Activated CD4-positive, CD25-positive, alpha-beta regulatory T cell (primary cell): ENCODE results near the gene COL5A2.

Experiments used
- DNase-seq, 4 experiments: peaks; one replicate each; lab custom pipeline; 2025; lab: John Stamatoyannopoulos, UW

Gene COL5A2

GRCh38 chr2:189179570-189179950 lies at the start of gene COL5A2:
Gene COL5A2 (minus strand): TSS chr2:189179761. CDS start chr2:189179604, 157 bp downstream.
- no peak for DNase-seq

GRCh38 chr2:189226017-189226416 lies 46.5 kb upstream of the COL5A2 start:
- no peak for DNase-seq

GRCh38 chr2:189225032-189225431 lies 45.5 kb upstream of the COL5A2 start:
- DNase-seq = no peak

GRCh38 chr2:189222468-189223105 lies 43.0 kb upstream of the COL5A2 start:
- DNase-seq = no peak

GRCh38 chr2:189221811-189222467 lies 42.4 kb upstream of the COL5A2 start:
- no peak for DNase-seq

- no peak for DNase-seq
These were observed 38.7 kb upstream of the COL5A2 start for GRCh38 chr2:189218236-189218635.

GRCh38 chr2:189217541-189217940 lies 38.0 kb upstream of the COL5A2 start:
- no peak for DNase-seq

- no peak for DNase-seq
These were observed 37.5 kb upstream of the COL5A2 start for GRCh38 chr2:189217051-189217450.

- DNase-seq = no peak
These were observed 34.9 kb upstream of the COL5A2 start for GRCh38 chr2:189214484-189214883.

GRCh38 chr2:189213250-189213649 lies 33.7 kb upstream of the COL5A2 start:
- DNase-seq = no peak

GRCh38 chr2:189210250-189211087 lies 30.9 kb upstream of the COL5A2 start:
- no peak for DNase-seq

- no peak for DNase-seq
These were observed 28.7 kb upstream of the COL5A2 start for GRCh38 chr2:189208254-189208653.

GRCh38 chr2:189204322-189204941 lies 24.9 kb upstream of the COL5A2 start:
- no peak for DNase-seq

GRCh38 chr2:189203177-189203799 lies 23.7 kb upstream of the COL5A2 start:
- DNase-seq = no peak

- no peak for DNase-seq
These were observed 20.2 kb upstream of the COL5A2 start for GRCh38 chr2:189199797-189200196.

- no peak for DNase-seq
These were observed 13.2 kb upstream of the COL5A2 start for GRCh38 chr2:189192766-189193165.

- DNase-seq = no peak
These were observed 12.2 kb upstream of the COL5A2 start for GRCh38 chr2:189191766-189192165.

- DNase-seq = no peak
These were observed 11.1 kb upstream of the COL5A2 start for GRCh38 chr2:189190685-189191084.

- no peak for DNase-seq
These were observed 8.7 kb upstream of the COL5A2 start for GRCh38 chr2:189188115-189188805.

- DNase-seq = no peak
These were observed 3.6 kb upstream of the COL5A2 start for GRCh38 chr2:189183170-189183569.

GRCh38 chr2:189181706-189182105 lies 2.1 kb upstream of the COL5A2 start:
- no peak for DNase-seq
